GM13976 (cell line): ENCODE measurements around the gene LGALS3BP.

Source experiments
- DNase-seq: peaks from one replicate; pipeline ENCODE4 v3.0.0; 2012; ENCODE audit warnings: low spot score
- CTCF ChIP-seq: IDR thresholded peaks from 2 replicates; pipeline ENCODE4 v1.5.1; 2012; ENCODE audit warnings: borderline replicate concordance, mild to moderate bottlenecking; ENCODE audit not compliant: insufficient read depth; ENCODE audit errors: extremely low read depth, missing control alignments, control extremely low read depth
- in situ Hi-C: fragments of 300-500 bp; cut with MboI; formaldehyde crosslinking; loops from one replicate; pipeline ENCODE4 v1.12.0; 2022; ENCODE audit warnings: low sequenced_read_pairs, mixed read lengths, inconsistent platforms; ENCODE audit not compliant: unreplicated experiment

LGALS3BP gene

GRCh38 chr17:79019632-79020584 lies 40.2 kb upstream of the LGALS3BP start:
- in situ Hi-C loops, result no loop called here

GRCh38 chr17:79019261-79019631 lies 39.5 kb upstream of the LGALS3BP start:
- in situ Hi-C loops, result no loop called here
- no peak for TF ChIP-seq CTCF

More at GRCh38 chr17:79019632-79020584, 40.2 kb upstream of the LGALS3BP start:
- TF ChIP-seq CTCF, result peak; percentile 50
- peak; percentile 62 for DNase-seq

GRCh38 chr17:79018370-79018695 lies 38.6 kb upstream of the LGALS3BP start:
- no peak for DNase-seq
- in situ Hi-C loops, result no loop called here
- TF ChIP-seq CTCF, result no peak

More at GRCh38 chr17:79019261-79019631, 39.5 kb upstream of the LGALS3BP start:
- no peak for DNase-seq

GRCh38 chr17:79017546-79018369 lies 38.0 kb upstream of the LGALS3BP start:
- in situ Hi-C loops, result no loop called here
- TF ChIP-seq CTCF, result no peak
- DNase-seq, result no peak

GRCh38 chr17:79014158-79014758 lies 34.5 kb upstream of the LGALS3BP start:
- in situ Hi-C loops, result no loop called here
- no peak for TF ChIP-seq CTCF
- no peak for DNase-seq

- DNase-seq, result no peak
- TF ChIP-seq CTCF, result no peak
- in situ Hi-C loops, result no loop called here
Measured at GRCh38 chr17:79012563-79013134, 32.9 kb upstream of the LGALS3BP start.
